GM18498 (cell line): ENCODE measurements around the gene G3BP2.
A peak's percentile ranks its signal among the peaks of the same experiment; 100 is the strongest.

Experiments used
- ATAC-seq: cut with Tn5 transposase; IDR thresholded peaks from one replicate; pipeline ENCODE4 v1.9.1; 2021; ENCODE audit warnings: mild to moderate bottlenecking, moderate library complexity; ENCODE audit not compliant: unreplicated experiment

G3BP2 gene

DNA sequence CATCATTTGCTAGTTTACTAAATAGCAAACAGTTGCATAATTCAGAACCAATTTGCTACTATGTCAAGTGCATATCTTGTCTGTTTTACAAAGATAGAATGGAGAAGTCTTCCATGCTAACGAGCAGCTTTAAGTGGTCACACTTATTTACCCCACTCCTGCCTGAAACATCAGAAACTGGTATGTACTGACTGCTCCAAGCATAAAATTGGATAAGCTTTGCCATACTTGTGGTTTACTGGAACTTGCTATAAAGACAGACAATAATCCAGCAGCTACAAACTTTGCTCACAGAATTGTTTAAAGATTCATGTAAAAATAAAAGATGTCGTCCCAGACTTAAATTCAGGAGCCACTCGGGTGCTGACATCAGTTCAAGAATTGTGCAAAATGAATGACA lies 29.6 kb downstream of the G3BP2 start:
- no peak for ATAC-seq

DNA sequence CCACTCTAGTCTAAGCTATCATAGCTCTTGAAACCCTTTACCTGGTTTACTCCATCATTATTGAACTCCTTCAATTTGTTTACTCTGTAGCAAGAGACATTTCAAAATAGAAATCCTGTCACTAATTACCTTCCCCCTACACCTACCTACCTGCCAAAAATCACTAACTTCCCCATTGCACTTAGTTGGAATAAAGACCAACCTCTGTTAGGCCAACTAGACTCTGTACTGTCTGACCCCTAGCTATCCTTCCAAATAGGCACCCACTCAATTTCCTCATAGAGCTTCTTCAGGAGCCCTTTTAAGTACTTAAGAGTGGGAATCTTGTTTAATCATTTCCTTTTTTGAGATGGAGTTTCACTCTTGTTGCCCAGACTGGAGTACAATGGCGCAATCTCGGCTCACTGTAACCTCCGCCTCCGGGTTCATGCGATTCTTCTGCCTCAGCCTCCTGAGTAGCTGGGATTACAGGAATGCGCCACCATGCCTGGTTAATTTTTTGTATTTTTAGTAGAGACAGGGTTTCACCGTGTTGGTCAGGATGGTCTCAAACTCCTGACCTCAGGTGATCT lies 34.0 kb downstream of the G3BP2 start:
- no peak for ATAC-seq

DNA sequence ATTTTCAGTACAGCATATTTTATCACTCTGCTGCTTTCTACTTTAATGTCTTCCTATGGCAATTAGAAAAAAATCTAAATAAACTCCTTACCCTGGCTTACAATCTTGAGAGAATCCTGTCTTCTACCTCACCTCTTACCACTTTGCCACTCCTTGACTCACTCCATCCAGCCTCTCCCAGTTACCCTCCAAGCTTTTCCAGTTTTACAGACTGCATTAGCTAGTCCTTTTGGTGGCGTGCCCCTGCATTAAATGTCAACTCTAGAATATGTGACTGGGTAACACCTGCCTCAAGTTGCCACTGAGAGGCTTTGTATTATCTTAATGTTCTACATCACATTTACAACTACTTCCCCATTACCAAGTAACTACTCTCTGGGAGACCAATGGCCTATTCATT lies 35.4 kb downstream of the G3BP2 start:
- no peak for ATAC-seq

DNA sequence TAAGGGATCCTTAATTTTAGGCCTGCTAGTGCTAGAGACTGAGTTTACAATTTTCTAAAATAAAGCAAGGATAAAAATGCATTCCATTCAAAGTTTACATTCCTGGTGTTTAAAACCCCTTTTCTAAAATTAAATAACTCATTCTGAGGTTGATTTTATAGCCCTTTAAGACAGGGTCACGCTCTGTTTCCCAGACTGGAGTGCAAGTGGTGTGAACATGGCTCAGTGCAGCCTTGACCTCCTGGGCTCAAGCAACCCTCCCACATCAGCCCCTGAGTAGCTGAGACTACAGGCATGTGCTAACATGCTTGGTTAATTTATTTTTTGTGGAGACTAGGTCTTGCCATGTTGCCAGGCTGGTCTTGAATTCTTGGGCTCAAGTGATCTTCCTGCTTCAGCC lies 36.0 kb downstream of the G3BP2 start:
- ATAC-seq, result no peak

DNA sequence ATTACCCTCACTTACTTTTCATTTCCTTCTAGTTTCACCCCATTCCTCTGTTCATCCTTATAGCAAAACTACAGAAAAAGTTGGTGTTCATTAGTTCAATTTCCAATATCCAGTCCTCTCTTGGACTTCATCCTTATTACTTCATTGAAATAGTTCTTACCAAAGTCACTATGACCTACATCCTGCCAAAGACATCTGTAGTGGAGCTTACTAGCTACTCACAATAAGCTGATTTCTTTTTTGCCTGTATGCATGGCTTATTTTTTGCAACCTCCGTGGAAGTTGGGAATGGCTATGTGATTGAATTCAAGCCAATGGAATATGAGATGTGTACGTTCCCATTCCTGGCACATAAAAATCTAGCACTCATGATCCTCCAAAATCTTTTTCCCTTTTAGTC lies 38.3 kb downstream of the G3BP2 start:
- ATAC-seq, result no peak

DNA sequence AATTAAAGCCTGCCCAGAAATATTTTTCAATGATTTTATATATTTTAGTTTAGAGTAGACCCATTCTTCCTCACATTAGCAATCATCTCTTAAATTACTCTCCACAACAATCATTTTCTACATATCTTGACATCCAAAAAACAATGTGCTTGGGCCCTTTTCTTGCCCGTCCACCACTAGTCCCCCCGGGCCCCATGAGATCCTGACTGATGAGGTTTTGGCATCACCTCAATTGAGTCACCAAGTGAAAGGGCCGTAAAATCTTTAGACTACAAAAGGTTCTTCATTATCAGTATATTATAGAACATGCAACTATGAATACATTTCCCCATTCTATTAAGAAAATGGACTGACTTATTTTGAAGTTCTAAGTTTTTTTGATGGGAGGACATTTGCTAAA lies 38.9 kb downstream of the G3BP2 start:
- no peak for ATAC-seq

DNA sequence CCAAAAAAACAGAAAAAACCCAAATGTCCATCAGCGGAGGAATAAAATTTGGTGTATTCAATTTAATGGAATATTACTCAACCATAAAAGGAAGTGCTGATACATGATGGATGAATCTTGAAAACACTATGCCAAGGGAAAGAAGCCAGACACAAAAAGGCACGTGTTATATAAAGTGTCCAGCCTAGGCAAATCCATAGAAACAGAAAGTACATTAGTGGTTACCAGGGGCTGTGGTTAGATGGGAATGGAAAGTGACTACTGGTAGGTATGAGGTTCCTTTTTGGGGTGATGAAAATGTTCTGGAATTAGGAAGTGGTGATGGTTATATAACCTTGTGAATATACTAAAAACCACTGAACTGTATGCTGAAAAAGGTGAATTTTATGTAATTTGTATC lies 39.4 kb downstream of the G3BP2 start:
- no peak for ATAC-seq

DNA sequence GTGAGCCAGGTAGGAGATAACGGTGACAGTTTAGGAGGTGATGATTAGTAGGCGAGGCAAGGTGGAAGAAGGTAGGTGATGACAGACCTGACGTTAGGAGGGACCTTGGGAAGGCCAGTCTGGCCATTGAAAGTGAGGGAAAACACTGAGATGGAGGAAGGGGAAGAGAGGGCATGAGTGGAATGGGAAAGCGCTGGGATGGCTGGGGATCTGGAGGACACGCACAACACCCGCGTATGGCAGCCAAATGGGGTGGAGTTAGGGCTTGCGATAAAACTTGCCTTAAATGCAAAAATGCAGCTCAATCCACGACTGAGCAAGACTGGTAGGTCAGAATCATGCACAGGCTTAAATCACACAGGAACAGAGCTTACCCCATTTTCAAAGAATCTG lies 42.3 kb downstream of the G3BP2 start:
- no peak for ATAC-seq

DNA sequence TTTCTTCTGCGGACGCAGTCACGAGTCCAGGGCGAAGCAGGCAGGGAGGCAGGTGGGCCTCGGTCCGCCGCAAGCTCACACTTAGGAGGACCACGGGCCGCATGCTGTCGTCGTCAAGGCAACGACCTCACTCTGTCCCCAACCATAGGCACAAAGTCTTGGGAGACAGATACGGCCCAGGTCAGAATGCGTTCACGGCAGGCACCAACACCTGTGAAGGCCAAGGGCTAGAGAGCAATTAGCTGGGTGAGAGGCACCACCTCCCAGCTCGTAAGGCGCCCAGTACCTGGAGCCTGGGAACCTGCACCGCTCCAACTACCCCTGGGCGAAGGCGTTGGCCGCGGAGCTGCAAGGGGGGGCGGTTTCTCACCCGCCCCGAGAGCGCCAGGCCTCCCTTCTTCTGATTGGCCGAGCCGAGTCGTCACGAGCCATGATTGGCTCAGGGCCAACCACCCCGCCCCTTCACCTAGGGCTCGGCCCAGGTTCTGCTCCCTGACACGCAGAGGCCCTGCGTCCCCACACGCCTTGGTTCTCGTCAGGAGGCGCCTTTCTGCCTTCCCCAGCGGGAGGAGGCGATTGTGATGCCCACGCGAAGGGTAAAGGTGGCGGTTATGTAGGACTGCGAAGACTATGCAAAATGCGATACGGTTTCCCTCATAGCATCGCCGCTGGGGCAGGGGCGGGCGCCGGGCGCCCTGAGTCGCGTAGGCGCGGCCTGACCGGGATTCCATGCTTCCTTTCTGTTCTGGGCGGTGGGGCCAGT lies 42.9 kb downstream of the G3BP2 start, which contains the start of gene CDKL2:
Gene CDKL2 (minus strand): TSS at position 355 of the 763 bp plus-strand sequence. CDS start 4,540 bp downstream, outside the sequence.
- ATAC-seq, result peak; percentile 100

DNA sequence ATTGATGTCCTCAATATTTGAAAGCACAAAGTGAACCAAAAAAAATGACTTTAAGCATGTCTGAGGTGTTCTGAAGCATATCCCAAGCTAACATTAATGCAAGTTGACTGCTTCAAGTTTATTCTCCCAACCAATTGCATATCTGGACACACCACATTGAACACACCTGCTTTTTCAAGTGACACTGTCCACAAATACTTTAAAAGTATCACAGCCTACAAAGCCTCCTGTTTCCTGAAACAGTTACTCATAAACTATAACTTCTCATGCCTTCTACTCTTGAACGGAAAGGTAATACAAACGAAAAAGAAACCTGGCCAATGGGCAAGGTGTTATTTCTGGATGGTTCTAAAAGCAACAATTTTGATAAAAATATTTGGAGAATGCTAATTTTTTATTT lies 44.0 kb downstream of the G3BP2 start:
- ATAC-seq, result no peak

DNA sequence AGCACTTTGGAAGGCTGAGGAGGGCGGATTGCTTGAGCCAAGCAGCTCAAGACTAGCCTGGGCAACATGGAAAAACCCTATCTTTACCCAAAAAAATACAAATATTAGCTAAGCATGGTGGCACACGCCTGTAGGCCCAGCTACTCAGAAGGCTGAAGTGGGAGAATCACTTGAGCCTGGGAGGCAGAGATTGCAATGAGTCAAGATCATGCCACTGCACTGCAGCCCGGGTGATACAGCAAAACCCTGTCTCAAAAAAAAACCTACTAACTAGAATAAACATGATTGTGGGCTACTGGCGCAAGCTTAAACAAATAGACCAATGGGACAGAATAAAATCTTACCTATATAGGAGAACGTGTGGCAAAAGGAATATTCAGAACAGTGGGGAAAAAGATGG lies 50.2 kb downstream of the G3BP2 start:
- ATAC-seq, result no peak

DNA sequence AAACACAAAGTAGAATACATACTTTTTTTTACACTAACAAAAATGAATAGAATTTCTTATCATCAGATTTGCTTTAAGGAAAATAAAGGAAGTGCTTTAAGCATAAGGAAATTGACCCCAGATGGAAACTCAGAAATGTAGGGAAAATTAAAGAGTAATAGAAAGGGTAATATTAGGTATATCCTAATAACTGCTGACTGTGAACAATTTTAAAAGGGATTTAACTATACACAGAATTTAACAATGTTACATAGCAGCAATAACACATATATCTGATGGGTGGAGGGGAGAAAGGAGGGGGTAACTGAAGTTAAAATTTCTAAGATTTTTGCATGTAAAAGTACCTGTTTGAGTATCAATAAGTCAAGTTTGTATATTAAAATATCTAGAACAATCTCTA lies 51.5 kb downstream of the G3BP2 start:
- no peak for ATAC-seq

DNA sequence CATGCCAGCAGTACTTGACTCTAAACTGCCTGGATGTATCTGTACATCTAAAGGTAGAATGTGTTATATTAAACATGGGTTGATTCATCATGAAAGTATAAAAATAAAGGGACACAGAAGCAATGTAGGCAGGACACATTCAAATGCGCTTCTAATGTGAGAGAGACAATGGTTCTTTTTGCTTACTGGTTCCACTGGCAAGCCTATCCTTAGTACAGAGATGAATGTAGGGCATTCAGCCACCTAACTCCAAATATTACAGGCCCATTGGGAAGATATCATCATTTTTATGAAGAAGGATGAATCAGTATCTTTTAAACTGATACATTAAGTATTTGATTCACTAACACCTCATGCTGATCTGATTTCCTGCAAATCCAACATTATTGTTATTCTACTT lies 60.9 kb downstream of the G3BP2 start:
- ATAC-seq, result no peak

DNA sequence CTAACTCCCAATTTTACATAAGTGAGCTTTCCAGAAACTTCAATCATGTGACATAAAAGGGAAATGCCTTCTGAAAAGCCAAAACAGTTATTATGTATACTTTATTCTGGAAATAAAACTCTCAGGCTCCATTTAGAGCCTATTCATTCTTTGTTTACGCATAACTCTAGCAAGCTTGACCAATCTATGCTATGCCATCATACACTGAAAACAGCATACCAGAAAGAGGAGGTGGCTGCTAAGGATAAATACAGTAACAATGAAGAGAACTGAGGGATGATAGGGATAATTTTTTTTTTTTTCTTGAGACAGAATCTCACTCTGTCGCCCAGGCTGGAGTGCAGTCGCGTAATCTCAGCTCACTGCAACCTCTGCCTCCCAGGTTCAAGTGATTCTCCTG lies 67.3 kb downstream of the G3BP2 start:
- no peak for ATAC-seq

DNA sequence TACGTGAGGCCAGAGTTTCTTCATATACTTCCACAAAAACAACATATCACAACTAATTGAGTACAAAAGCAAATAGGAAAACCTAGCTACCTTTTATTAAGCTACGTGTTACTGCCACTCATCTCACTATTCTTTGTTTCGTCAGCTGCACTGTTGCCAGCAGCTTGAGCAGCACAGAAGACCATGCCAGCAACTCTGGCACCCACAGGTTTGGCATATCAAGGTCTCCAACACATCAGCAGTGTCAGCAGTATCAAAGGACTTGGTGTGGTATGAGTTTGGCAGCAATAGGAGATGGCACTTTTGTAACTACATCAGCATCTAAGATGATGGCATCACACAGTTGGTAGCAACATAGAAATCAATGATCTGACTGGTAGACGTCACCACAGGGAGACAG lies 73.6 kb downstream of the G3BP2 start:
- no peak for ATAC-seq

DNA sequence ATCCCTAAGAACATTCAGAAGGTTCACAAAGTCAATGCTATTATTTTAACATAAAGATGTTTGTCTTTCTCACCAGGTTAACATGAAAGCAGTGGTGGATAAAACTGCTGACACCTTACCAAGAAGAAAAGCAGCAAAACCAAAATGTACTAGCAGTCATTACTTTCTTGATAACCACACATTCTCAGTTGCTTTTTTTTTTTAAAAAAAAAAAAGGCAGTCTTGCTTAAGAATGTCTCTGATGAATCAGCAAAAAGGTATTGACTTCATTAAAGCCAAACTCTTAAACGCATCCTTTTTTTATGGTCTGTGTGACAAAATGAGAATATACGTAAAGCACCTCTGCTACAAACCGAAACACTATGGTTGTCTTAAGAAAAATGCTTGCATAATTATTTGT lies 74.8 kb downstream of the G3BP2 start:
- no peak for ATAC-seq

DNA sequence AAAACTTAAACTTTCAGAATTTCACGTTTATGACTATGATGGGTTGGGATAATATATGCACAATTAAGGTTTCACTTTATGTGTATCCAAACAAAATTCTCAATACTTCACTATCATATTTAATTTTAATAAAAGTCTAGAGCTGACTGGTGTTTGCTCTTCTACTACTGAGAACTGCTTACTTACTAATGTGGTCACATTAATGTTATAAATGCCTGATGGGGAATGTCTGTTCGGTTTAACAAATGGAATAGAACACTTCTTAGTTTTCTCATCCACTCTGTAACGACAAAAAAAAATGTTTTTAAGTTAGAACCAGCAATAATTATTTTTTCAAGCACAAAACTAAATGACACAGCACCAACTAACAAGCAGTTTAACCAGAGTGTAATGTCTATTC lies 77.2 kb downstream of the G3BP2 start:
- no peak for ATAC-seq

DNA sequence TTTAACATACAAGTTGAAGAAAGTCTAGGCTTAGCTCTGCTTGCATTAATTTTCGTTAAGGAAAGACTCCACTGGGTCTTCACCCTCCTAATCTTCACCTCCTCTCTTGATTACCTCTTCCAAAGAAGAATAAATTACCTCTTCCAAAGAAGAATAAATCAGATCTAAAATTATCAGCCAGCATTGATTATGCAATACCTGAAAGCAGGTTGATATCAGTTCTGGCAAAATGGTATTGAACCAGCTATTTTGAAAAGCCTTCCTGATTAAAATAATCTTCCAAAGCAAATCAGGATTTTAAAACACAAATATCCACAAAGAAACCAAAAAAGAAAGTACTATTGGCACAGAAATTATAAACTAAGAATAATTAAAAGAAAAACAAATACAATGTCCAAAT lies 79.8 kb downstream of the G3BP2 start:
- ATAC-seq, result no peak
